GM23338 (cell line): Measurements from ENCODE around the gene GLRX. TPM values are rescaled to one million over a fixed set of nuclear protein-coding genes. Genes with fewer than 3 reads are reported as not detected.

Experiments used
- ATAC-seq: fragments of 200-7000 bp; cut with Tn5 transposase; 3 replicates; pipeline ENCODE4 v1.9.1; 2020
- DNase-seq: peaks from one replicate; pipeline ENCODE4 v3.0.0-alpha.2; 2015; ENCODE audit warnings: low spot score
- H2AFZ ChIP-seq: fragments of 200-600 bp; sonication (generic); 2 replicates; pipeline ENCODE4 v1.8.0; 2016; ENCODE audit warnings: antibody characterized with exemption, mild to moderate bottlenecking, moderate library complexity
- H3F3A ChIP-seq: fragments of 200-600 bp; sonication (generic); replicated peaks from 2 replicates; pipeline ENCODE4 v1.8.0; 2017; ENCODE audit warnings: antibody characterized with exemption, mixed run types, low read depth
- H3K27ac ChIP-seq: fragments of 200-600 bp; sonication (generic); 2 replicates; pipeline ENCODE4 v1.6.1; 2016; ENCODE audit warnings: low read depth
- H3K27me3 ChIP-seq: fragments of 200-600 bp; sonication (generic); 2 replicates; pipeline ENCODE4 v1.8.0; 2016; ENCODE audit warnings: mild to moderate bottlenecking, mixed run types, moderate library complexity; ENCODE audit not compliant: insufficient read depth
- H3K36me3 ChIP-seq: fragments of 200-600 bp; sonication (generic); 2 replicates; pipeline ENCODE4 v1.8.0; 2016; ENCODE audit warnings: mild to moderate bottlenecking; ENCODE audit not compliant: insufficient read depth
- H3K4me1 ChIP-seq: fragments of 200-600 bp; sonication (generic); 2 replicates; pipeline ENCODE4 v1.8.0; 2016; ENCODE audit warnings: mild to moderate bottlenecking, moderate library complexity; ENCODE audit not compliant: insufficient read depth
- H3K4me2 ChIP-seq: fragments of 200-600 bp; sonication (generic); 2 replicates; pipeline ENCODE4 v1.7.1; 2017; ENCODE audit warnings: mixed run types
- H3K4me3 ChIP-seq: fragments of 200-600 bp; sonication (generic); 2 replicates; pipeline ENCODE4 v1.6.1; 2016; ENCODE audit warnings: mixed run types
- H3K79me2 ChIP-seq: fragments of 200-600 bp; sonication (generic); replicated peaks from 2 replicates; pipeline ENCODE4 v1.8.0; 2017; ENCODE audit warnings: mild to moderate bottlenecking; ENCODE audit not compliant: insufficient read depth
- H3K9me2 ChIP-seq: fragments of 200-600 bp; sonication (generic); 2 replicates; pipeline ENCODE4 v1.8.0; 2017; ENCODE audit not compliant: insufficient read depth
- H4K20me1 ChIP-seq: fragments of 200-600 bp; sonication (generic); replicated peaks from 2 replicates; pipeline ENCODE4 v1.8.0; 2017; ENCODE audit warnings: mild to moderate bottlenecking; ENCODE audit not compliant: insufficient read depth
- H3K27ac Mint-ChIP-seq: 2 replicates; pipeline ENCODE4 v1.8.0; 2020; ENCODE audit warnings: inconsistent platforms, mild to moderate bottlenecking, moderate library complexity, mixed read lengths
- H3K27me3 Mint-ChIP-seq: 3 replicates; pipeline ENCODE4 v1.8.0; 2022; ENCODE audit warnings: low read depth, mild to moderate bottlenecking, moderate library complexity, mixed read lengths, inconsistent platforms; ENCODE audit not compliant: insufficient read depth, poor library complexity
- H3K36me3 Mint-ChIP-seq: 3 replicates; pipeline ENCODE4 v1.8.0; 2021; ENCODE audit warnings: low read depth, mild to moderate bottlenecking, inconsistent platforms, moderate library complexity, mixed read lengths
- H3K4me1 Mint-ChIP-seq: 3 replicates; pipeline ENCODE4 v1.8.0; 2020; ENCODE audit warnings: mild to moderate bottlenecking, inconsistent platforms, mixed read lengths
- H3K4me3 Mint-ChIP-seq: 3 replicates; pipeline ENCODE4 v1.8.0; 2021; ENCODE audit warnings: moderate library complexity, mild to moderate bottlenecking, inconsistent platforms, mixed read lengths
- H3K9me3 Mint-ChIP-seq: 3 replicates; pipeline ENCODE4 v1.8.0; 2020; ENCODE audit warnings: moderate library complexity, mild to moderate bottlenecking, inconsistent platforms, mixed read lengths
- CREB1 ChIP-seq: fragments of 250-450 bp; sonication (Bioruptor Pico); IDR thresholded peaks from 2 replicates; pipeline ENCODE4 v1.5.0; 2020; ENCODE audit warnings: low read depth, mild to moderate bottlenecking, moderate library complexity
- CTCF ChIP-seq, 2 experiments: fragments of 200-600 bp in 1 of 2; sonication (generic) in 1 of 2; conservative IDR thresholded peaks; 2 replicates each; pipeline versions ENCODE4 v1.5.1 to v1.6.1; 2016 to 2017; ENCODE audit warnings: antibody characterized with exemption in 2 of 2, low read depth in 2 of 2, mild to moderate bottlenecking in 2 of 2, moderate library complexity in 1 of 2
- EZH2 ChIP-seq: fragments of 200-600 bp; sonication (generic); IDR thresholded peaks from one replicate; pipeline ENCODE4 v1.8.0; 2017; ENCODE audit warnings: antibody characterized with exemption, mild to moderate bottlenecking, low read depth; ENCODE audit not compliant: unreplicated experiment
- EZH2phosphoT487 ChIP-seq: fragments of 200-600 bp; sonication (generic); IDR thresholded peaks from one replicate; pipeline ENCODE4 v1.8.1; 2018; ENCODE audit warnings: antibody characterized with exemption; ENCODE audit not compliant: unreplicated experiment
- STAT1 ChIP-seq: IDR thresholded peaks from one replicate; pipeline ENCODE4 v1.6.1; 2016; ENCODE audit warnings: antibody characterized with exemption; ENCODE audit not compliant: unreplicated experiment
- ZNF114 ChIP-seq: fragments of 250-450 bp; sonication (Bioruptor Pico); IDR thresholded peaks from 2 replicates; pipeline ENCODE4 v1.5.0; 2020; ENCODE audit warnings: mild to moderate bottlenecking, moderate library complexity
- ZNF331 ChIP-seq: fragments of 250-450 bp; sonication (Bioruptor Pico); IDR thresholded peaks from 2 replicates; pipeline ENCODE4 v1.5.0; 2020; ENCODE audit warnings: low read depth, mild to moderate bottlenecking, moderate library complexity
- polyA plus RNA-seq: library from polyadenylated mRNA; unstranded; fragments of >200 nt; fragmentation: Nextera tagmentation; extraction: Ambion mirVana; gene quantifications from 2 replicates; pipeline ENCODE4 v1.2.1, GENCODE V29; 2016
- total RNA-seq: library from RNA; depleted of rRNA; stranded (reverse); fragments of >200 nt; shearing (Covaris generic); gene quantifications from 2 replicates; pipeline ENCODE4 v1.2.3, GENCODE V29; 2014

The GLRX gene
- total and polyA plus RNA-seq, 2 experiments from 2014 or later = 9.5 to 42.2 TPM

- H3K27me3 ChIP-seq = no peaks in the 10 kb centered on the region
- H3K4me3 Mint-ChIP-seq = no peak overlapping the region
- no peak for TF ChIP-seq STAT1
- no peak for TF ChIP-seq EZH2phosphoT487
- TF ChIP-seq CTCF (conservative IDR thresholded peaks at IDR 0.05; ENCODE audit: low read depth in 2 of 2) = no peak
- TF ChIP-seq EZH2 = no peak
- H3K36me3 ChIP-seq = no peaks in the 10 kb centered on the region
- H3K27ac Mint-ChIP-seq = no peak overlapping the region
- H3K4me1 ChIP-seq = no peaks in the 10 kb centered on the region
- H4K20me1 ChIP-seq = no peaks in the 10 kb centered on the region
- H2AFZ ChIP-seq = no peak overlapping the region
- H3K36me3 Mint-ChIP-seq = no peaks in the 10 kb centered on the region; the same call in 2 of the 3 replicates
- no peaks in the 10 kb centered on the region for H3K27me3 Mint-ChIP-seq
- no peaks in the 10 kb centered on the region for H3K79me2 ChIP-seq
- H3K9me3 Mint-ChIP-seq = peaks cover 2% of the 10 kb centered on the region; the same call in 2 of the 3 replicates
- H3F3A ChIP-seq = no peaks in the 10 kb centered on the region
- no peak overlapping the region for H3K4me3 ChIP-seq
- ATAC-seq (no peak), DNase-seq (no peak)
- peaks cover 3% of the 10 kb centered on the region; the same call in 1 of the 3 replicates for H3K4me1 Mint-ChIP-seq
- H3K27ac ChIP-seq = no peak overlapping the region
- no peaks in the 10 kb centered on the region for H3K9me2 ChIP-seq
- H3K4me2 ChIP-seq = no peak overlapping the region
Measured at GRCh38 chr5:95778713-95779436, 43.7 kb downstream of the GLRX start.

GRCh38 chr5:95777441-95777840 is 45.1 kb downstream of the GLRX start:
- H3K4me1 Mint-ChIP-seq = peaks cover 3% of the 10 kb centered on the region; the same call in 1 of the 3 replicates
- no peak overlapping the region for H3K4me2 ChIP-seq
- H2AFZ ChIP-seq = no peak overlapping the region
- H3K4me1 ChIP-seq = no peaks in the 10 kb centered on the region
- no peaks in the 10 kb centered on the region for H3F3A ChIP-seq
- H3K36me3 Mint-ChIP-seq = no peaks in the 10 kb centered on the region; the same call in 2 of the 3 replicates
- no peaks in the 10 kb centered on the region for H3K9me2 ChIP-seq
- H3K27ac ChIP-seq = no peak overlapping the region
- no peak overlapping the region for H3K4me3 Mint-ChIP-seq
- H3K36me3 ChIP-seq = no peaks in the 10 kb centered on the region
- H3K79me2 ChIP-seq = no peaks in the 10 kb centered on the region
- peaks cover 2% of the 10 kb centered on the region; the same call in 2 of the 3 replicates for H3K9me3 Mint-ChIP-seq
- TF ChIP-seq CREB1 (CRISPR knock-in tag) (no peak), EZH2phosphoT487 (no peak), ZNF114 (CRISPR knock-in tag) (no peak)
- H3K27ac Mint-ChIP-seq = no peak overlapping the region
- H4K20me1 ChIP-seq = no peaks in the 10 kb centered on the region
- DNase-seq (no peak), ATAC-seq (no peak)
- no peaks in the 10 kb centered on the region for H3K27me3 Mint-ChIP-seq
- H3K4me3 ChIP-seq = no peak overlapping the region
- no peaks in the 10 kb centered on the region for H3K27me3 ChIP-seq

GRCh38 chr5:95773335-95774059 is 49.0 kb downstream of the GLRX start:
- Mint-ChIP-seq H3K9me3 (no peaks in the 10 kb centered on the region), H3K27ac (no peak overlapping the region), H3K4me1 (no peaks in the 10 kb centered on the region), H3K27me3 (no peaks in the 10 kb centered on the region), H3K36me3 (no peaks in the 10 kb centered on the region), H3K4me3 (no peak overlapping the region)
- H4K20me1 ChIP-seq = no peaks in the 10 kb centered on the region
- no peaks in the 10 kb centered on the region for H3K79me2 ChIP-seq
- H3F3A ChIP-seq = no peaks in the 10 kb centered on the region
- no peaks in the 10 kb centered on the region for H3K4me1 ChIP-seq
- no peak overlapping the region for H3K4me3 ChIP-seq
- H3K36me3 ChIP-seq = no peaks in the 10 kb centered on the region
- no peak overlapping the region for H3K4me2 ChIP-seq
- no peak for TF ChIP-seq ZNF331 (CRISPR knock-in tag)
- H2AFZ ChIP-seq = 0 out of 2 replicates have a peak overlapping the region, but pooled peaks have one; percentile 6
- no peaks in the 10 kb centered on the region for H3K9me2 ChIP-seq
- ATAC-seq = no peak
- no peaks in the 10 kb centered on the region for H3K27me3 ChIP-seq
- no peak for DNase-seq
- H3K27ac ChIP-seq = no peak overlapping the region
